Stimulated activated CD4-positive, alpha-beta T cell treated with anti-CD3 and anti-CD28 coated beads, Interleukin-1b, Interleukin-23, amount 100 ng/mL, for 24 hours (primary cell): ENCODE measurements around the gene ZCCHC14.
"Not testable (repeated sequence)": the region's sequence is repeated elsewhere in the genome, so short reads cannot be mapped to it uniquely, and the experiment has no call there.

Experiments
- DNase-seq, 4 experiments: peaks; one replicate each; pipeline ENCODE4 v3.0.0-alpha.2; 2020; ENCODE audit warnings: low read depth in 4 of 4, low spot score in 1 of 4

The ZCCHC14 gene

DNA sequence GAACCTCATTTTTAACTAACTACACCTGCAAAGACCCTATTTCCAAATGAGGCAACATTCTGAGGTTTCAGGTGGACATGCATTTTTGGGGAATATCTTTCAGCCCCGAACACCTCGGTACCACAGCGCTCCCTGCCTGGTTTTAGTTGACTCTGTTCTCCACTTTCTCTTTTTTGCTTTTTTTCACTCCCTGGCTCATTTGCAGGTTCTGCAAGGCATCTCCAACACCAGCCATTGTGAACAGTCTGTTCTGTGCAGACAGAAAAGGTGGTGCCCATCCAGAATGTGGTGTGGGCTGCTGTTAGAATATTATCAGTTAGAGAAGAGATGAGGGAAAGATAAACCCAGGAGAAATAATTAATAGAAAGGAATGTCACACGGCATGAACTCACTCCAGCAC, 32.5 kb upstream of the ZCCHC14 start:
- no peak for DNase-seq

DNA sequence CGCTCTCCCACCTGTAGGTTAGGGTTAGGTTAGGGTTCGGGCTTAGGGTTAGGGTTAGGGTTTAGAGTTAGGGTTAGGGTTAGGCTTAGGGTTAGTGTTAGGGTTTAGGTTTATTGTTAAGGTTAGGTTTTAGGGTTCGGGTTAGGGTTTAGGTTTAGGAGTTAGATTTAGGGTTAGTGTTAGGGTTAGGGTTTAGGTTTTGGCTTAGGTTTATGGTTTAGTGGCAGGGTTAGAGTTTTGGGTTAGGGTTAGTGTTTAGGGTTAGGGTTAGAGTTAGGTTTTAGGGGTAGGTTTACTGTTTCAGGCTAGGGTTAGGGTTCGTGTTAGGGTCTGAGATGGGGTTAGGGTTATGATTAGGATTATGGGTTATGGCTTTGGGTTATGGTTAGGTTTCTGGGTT, 31.6 kb upstream of the ZCCHC14 start:
- DNase-seq = no peak

DNA sequence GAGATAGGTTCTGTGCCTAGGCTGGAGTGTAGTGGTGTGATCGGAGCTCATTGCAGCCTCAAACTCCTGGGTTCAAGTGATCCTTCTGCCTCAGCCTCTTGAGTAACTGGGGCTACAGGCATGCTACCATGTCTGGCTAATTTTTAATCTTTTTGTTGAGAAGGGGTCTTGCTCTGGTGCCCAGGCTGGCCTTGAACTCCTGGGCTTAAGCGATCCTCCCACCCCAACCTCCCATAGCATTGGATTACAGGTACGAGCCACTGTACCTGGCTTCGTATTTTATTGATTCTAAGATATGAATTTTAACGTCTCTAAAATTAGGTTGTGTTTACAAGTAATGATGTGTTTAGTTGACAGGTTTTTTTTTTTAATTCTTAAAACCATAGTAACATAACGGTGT, 30.8 kb upstream of the ZCCHC14 start:
- not testable (repeated sequence) for DNase-seq

DNA sequence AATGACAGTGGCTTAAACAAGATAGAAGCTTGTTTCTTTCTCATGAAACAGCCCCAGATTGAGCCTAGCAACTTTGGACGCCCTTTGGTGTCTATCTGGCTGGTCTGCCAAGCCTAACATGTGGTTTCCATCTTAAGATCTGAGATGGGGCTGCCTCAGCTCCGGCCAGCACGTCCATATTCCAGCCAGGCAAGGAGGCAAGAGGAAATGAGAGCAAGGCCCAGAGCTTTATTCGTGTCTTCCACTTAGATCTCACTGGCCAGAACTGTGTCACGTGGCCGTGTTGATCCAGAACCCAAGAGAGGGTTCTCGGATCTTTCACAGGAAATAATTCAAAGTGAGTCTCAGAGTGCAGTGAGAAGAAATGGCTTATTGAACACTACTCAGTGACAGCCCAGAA, 28.9 kb upstream of the ZCCHC14 start:
- not testable (repeated sequence) for DNase-seq

DNA sequence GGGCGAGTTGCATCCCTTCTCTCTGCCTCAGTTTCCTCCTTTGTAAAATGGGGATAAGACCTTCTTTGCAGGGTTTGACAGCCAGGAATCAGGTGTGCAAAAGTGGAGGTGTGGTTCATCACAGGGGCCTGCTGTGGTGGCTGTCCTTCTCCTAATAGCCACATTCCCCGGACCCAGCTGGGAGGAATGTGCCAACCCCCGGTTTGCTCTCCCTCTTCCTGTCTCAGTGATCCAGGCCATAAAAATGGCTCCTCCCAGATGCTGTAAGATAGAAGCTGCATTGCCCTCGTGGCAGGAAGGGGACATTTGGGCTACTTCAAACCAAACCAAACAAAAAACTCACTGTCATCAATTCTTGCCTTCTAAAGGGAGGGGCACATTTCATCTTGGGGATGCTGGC, 26.3 kb upstream of the ZCCHC14 start:
- not testable (repeated sequence) for DNase-seq

DNA sequence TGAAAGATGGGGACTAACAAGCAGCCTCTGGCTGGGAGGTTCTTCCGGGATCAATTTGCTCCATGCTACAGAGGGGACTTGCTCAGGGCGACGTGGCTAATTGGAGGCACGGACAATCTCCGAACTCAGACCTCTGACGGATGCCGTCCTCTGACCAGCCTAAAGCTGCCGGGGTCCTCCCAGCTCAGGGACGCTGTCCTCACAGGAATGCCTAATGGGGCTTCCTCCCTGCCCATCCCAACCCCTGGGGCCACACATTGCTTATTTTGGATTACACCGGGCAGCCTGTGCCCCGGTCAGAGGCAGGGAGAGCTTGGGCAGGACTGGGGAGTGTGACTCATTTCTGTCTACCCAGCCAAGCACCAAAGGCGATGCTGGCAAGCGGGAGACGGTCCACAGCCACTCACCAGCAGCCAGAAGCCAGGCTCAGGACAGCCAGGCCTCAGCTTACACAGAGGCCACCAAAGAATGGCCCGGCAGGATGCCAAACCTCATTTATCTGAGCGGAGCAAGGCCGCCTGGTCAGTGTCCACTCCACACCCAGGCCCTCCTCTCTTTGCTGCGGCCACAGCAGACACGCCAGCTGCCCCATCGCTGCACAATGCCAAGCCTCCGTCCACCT, 25.7 kb upstream of the ZCCHC14 start:
- not testable (repeated sequence) for DNase-seq

DNA sequence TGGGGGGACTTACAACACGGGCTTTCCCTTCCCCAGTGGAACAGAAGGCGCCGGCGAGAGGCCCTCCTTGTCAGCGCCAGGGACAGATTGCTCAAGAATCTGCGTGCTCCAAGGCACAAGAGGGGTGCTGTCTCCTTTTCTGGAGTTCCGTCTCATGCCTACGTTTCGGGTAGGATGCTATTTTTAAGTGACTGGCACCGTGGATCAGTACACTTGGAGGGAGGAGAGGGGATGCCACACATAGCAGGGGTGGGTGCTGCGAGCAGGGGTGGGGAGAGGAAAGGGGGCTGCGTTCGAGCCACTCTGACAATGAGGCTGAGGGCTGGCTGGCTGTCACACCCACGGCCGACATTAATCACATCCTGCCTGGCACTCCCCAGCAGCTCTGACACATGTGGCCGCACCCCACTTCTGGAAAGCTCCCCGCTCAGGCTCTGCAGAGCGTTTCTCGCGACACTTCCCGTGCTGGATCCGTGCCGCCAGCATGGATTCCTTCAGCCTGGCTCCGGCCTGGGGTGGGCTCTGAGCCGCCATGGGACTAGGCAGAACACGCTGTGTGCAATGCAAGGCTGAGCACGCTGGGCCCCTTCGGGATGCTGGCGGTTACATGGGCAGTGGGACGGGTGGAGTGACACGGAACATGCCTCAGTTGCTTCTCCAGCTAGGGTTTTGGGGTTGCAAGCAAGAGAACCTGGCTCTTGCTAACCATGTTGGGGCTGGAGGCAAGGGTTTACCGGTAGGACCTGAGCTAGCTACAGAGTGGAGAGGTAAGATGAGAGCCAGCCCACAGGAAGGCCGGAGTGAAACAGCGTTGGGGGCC, 25.0 kb upstream of the ZCCHC14 start:
- DNase-seq = not testable (repeated sequence)

DNA sequence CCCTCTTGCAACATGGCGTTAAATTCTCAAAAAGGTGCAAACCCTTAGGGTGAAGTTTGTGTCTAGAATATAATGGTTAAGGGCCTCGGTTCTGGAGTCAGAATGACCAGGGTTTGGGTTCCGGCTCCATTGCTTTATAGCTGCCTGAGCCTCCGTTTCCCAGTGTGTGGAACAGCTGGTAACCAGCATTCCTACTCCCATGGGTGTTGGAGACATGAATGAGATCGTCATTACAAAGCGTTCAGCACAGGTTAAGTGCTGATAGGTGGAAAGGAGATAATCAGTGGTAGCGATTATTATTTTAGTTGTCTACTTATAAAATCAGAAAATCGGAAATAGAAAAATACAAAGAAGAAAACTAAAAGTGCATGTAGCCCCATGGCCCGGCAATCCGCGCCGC, 23.5 kb upstream of the ZCCHC14 start:
- no peak for DNase-seq

DNA sequence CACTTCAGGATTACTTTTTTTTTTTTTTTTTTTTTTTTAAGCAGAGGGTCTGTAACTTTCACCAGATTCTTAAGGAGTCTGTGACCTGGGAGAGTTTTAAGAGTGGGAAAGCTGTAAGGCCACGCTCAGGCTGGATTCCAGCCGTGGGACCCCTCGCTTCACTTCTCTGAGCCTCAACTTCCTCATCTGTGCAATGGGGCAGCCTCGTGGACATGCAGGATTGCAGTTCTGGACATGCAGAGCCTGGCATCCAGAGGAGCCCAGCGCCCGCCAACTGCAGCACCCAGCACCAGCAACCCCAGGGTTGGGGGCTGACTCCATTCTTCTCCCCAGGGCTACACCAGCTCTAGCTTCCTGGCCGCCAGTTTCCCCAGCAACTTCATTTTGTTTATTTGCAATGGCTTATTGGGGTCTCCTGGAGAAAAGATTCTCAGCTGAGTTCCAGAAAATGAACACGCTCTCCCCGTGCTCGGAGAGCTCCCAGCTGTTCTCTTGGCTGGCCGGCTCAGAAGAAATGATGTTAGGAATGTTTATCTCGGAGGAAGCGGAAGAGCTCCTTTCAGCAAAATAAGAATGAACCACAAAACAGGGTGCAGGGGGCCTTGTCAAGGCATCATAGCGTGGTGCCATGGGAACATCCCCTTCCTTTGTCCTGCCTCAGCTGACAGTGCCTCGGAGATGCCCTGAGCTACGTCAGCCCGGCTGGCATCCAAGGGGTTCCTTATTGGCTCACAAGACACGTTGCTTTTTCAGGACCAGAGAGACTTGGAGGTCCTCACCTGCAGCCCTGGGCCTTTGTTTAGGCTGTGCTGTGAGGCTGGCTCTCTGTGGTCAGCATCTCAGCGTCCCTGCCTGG, 22.9 kb upstream of the ZCCHC14 start:
- no peak for DNase-seq

DNA sequence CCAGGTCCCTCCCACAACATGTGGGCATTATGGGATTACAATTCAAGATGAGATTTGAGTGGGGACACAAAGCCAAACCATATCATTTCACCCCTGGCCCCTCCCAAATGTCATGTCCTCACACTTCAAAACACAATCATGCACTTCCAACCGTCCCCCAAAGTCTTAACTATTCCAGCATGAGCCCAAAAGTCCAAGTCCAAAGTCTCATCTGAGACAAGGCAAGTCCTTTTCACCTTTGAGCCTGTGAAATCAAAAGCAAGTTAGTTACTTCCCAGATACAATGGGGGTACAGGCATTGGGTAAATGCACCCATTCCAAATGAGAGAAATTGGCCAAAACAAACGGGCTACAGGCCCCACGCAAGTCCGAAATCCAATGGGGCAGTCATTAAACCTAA, 17.0 kb upstream of the ZCCHC14 start:
- not testable (repeated sequence) for DNase-seq

DNA sequence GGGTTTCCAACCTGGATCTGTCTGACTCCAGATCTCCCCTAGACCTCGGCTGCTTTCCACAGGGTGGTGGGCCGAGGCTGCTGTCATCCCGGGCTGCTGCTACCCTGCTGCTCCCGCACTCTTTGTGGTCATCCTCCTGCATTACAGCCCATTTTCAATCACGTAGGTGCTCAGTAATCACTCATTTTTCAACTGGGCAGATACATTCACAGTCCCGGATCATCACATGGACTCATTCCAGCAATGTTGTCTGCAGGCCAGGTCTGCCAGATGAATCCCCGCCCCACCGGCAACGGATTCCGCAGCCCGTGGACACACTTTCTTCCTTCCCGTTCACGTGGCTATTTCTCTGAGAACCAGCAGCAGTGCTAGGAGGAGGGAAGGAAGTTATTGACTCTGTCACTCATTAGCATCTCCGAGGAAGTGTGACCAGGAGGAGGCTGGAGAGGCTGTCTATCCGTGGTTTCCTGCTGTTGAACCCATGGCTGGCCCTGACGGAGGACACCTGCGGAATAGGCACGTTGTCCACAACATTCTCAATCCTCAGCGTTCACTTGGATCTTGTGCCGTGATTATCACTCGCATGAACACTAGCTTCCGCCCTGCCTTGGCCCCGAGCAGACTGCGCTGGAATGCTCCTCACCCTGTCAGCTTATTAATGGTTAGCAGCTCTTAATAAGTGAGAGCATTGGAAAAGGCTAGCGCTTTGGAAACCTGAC, 14.7 kb upstream of the ZCCHC14 start:
- DNase-seq = no peak

DNA sequence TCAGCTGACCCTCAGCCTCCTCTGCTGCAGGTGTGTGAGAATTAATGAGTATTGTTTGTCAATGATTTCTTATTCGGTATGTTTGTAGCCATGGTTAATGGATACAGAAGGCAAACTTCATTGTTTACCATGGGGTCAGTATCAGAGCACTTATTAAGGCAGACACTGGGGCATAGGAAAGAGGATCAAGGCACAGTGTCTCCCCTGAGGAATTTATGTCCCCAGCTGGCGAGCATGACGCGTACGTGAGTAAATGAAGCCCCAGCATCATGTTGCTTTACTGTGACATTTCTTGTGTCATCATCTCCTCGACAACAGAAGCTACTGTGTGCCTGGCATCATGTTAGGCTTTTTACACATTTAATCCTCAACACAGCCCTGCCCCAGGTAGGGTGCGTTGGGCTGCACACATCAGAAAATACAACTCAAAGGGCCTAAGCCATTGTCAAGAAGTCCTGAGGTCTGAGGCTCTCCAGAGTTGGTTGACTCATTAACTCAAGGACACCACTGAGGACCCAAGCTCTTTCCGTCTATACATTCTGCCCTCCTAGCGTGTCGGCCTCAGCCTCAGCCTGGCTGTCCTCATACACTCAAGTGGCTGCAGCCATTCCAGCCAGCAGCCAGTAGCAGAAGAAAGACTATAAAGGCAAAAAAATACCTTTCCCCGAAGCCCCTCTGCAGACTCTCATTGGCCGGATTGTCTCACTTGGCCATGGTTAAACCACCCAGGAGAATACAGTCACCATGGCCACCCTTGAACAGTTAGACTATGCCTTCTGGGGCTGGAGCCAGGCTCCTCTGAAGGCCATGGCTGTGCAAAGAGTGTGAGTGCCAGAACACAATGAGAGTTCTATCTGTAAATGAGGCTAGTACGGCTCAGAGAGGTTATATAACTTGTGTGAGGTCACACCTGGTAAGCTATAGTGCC, 13.9 kb upstream of the ZCCHC14 start:
- DNase-seq = no peak

DNA sequence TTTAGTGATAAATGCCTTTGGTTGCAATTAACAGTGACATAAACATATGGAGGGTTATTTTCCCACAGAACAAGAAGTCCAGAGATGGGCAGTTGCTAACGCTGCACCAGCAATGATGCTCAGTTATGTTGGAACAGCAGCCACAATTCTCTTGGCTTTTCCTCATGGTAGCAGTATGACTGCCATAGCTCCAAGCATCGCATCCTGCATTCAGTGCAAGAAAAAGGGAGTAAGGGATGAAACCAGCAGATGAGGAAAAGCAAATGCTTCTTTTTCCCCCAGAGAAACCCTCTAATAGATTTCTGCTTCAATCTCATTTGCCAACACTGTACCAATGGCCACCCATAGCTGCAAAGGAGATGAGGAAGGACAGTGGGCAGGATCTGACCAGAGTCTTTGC, 13.0 kb upstream of the ZCCHC14 start:
- no peak for DNase-seq

DNA sequence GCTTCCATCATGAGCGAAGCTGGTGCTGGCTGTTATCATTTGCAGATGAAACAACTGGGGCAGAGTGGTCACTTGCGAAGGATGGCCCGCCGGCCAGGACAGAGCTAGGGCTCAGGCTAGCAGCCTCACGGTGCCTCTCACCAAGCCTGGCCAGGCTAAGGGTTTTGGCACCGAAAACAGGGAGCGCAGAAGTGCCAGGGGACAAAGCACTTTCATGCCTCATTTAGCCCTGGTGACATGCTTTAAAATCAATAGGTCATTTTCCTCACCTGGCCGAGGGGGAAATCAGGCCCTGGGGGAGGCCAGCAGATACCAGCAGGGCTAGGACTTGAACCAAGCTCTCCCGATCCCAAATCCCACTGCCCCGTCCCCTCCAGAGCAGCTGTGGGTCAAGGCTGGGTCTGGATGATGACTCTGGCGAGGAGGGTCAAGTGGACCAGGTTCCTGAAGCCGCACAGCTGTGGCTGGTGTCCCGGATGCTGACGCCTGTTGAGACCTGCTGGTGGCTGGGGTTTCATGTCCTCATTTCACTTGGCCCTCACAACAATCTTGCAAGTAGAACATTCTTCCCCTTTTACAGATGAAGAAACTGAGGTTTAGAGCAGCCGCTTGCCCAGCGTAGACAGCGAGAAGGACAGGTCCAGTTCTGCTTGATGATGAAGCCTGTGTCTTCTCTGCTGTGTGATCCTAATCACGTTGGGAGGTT, 10.6 kb upstream of the ZCCHC14 start:
- not testable (repeated sequence) for DNase-seq

DNA sequence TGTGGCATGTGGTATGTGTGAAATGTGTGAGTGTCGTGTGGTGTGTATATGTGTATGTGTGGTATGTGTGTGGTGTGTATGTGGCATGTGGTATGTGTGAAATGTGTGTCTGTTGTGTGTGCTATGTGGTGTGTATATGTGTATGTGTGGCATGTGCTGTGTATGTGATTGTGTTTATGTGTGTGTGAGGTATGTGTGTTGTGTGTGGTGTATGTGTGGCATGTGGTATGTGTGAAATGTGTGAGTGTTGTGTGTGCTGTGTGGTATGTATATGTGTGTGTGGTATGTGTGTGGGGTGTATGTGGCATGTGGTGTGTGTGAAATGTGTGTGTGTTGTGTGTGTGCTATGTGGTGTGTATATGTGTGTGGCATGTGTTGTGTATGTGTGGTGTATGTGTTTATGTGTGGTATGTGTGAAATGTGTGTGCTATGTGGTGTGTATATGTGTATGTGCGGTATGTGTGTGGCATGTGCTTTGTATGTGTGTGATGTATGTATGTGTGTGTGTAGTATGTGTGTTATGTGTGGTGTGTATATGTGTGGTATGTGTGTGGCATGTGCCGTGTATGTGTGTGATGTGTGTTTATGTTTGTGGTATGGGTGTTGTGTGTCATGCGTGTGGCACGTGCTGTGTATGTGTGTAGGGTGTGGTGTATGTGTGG, 9.6 kb upstream of the ZCCHC14 start:
- no peak for DNase-seq

DNA sequence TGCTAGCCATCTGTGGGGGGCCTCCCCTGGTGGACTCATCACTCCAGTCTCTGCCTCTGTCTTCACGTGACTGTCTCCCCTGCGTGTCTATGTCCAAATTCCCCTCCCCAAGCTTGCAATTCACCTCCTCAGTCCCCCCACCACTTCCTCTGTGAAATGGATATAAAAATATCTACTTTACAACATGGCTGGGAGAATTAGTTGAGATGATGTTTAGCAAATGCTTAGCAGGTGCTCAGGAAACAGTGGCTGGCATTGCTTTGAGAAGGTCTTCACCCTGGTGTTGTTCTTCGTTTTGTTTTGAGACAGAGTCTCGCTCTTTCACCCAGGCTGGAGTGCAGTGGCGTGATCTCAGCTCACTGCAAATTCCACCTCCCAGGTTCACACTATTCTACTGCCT, 8.3 kb upstream of the ZCCHC14 start:
- DNase-seq = no peak

DNA sequence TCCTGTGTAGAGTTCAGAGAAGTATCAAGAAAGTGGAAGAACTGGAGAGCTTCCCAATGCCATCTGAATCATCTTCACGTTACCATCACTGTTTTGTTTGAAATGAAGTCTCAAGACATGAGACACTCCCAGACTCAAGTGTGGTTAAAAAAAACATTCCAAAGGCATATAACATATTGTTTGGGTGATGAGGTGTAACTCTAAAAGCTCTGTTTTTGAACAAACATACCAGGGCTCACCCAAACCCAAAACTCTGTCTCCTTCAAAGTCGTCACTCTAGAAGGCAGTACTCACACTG, 6.3 kb upstream of the ZCCHC14 start:
- DNase-seq = no peak

DNA sequence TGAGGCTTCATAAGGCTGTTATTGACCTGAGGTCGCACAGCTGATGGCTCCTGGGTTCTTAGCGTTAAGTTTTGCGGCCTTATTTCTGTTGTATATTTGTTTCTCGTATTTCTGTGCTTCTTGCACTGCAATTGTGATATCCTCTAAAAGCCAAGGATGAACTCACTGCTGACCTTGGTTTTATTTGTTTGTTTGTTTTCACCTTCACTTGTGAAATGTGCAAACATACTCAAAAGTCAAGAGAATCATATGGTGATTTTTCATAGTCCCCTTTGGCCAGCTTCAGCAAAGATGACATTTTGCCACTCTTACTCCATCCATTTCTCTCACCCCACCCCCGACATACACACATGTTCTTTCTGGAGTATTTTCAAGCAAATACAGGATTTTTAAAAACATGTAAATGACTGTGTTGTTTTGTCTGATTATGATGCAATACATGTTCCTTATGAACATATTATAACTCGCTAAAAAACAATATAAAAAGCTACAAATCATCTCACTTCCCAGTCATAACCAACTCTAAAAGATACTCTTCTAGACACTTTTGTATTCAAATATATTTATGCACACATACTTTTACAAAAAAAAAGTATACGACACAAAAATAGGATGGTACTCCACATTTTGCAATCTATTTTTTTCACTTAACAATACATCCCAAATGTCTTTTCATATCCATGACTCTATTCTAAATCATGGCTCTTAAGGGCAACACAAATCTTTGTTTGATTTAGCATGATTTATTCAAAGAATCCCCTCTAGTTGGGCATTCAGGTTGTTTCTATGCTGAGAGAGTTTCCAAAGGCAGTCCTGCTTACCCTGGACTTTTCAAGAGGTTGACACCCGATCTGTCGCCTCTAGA, 5.7 kb upstream of the ZCCHC14 start:
- DNase-seq = no peak
